NCI-H526 (cell line): ENCODE results near the gene NFATC1.
"Not testable (repeated sequence)": the region's sequence is repeated elsewhere in the genome, so short reads cannot be mapped to it uniquely, and the experiment has no call there.

Experiments used
- DNase-seq, 2 experiments: peaks; one replicate each; lab custom pipeline; 2025; lab: John Stamatoyannopoulos, UW

Gene NFATC1

DNA sequence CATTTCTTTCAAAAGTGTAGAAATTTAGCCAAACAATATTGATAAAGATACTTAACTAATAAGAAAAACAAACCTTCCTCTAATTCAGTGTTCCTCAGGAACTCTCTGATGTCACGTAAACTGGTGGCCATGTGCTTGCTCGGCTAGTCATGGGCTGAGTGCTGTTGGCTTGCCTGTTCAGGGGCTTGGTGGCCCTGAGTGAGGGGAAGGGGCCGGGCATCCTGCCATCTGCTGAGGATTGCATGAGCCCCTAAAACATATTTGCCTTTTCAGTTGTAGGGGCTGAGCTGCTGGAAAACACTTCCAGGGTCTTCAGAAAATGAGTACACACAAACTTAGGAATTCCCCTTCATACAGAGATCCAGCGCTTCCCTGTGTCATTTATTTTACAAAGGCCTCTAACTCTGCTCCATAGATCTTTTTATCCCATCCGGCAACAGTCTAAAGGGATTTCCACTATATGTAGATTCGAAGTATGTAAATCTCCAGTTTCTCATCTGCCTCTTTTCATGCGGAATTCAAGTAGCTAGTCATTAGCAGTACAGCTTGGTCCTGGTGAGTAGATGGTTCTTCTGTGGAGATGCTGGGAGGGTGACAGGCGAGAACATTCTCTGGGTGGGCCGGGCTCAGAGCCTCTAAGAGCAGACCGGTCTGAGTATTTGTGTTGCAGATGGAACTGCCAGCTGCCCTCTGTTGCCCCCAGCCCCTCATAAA, 20.1 kb upstream of the NFATC1 start:
- no peak for DNase-seq

GRCh38 chr18:79376661-79377060, 19.1 kb upstream of the NFATC1 start:
- DNase-seq, result not testable (repeated sequence)

- no peak for DNase-seq
Measured at GRCh38 chr18:79377187-79377891, 18.4 kb upstream of the NFATC1 start.

DNA sequence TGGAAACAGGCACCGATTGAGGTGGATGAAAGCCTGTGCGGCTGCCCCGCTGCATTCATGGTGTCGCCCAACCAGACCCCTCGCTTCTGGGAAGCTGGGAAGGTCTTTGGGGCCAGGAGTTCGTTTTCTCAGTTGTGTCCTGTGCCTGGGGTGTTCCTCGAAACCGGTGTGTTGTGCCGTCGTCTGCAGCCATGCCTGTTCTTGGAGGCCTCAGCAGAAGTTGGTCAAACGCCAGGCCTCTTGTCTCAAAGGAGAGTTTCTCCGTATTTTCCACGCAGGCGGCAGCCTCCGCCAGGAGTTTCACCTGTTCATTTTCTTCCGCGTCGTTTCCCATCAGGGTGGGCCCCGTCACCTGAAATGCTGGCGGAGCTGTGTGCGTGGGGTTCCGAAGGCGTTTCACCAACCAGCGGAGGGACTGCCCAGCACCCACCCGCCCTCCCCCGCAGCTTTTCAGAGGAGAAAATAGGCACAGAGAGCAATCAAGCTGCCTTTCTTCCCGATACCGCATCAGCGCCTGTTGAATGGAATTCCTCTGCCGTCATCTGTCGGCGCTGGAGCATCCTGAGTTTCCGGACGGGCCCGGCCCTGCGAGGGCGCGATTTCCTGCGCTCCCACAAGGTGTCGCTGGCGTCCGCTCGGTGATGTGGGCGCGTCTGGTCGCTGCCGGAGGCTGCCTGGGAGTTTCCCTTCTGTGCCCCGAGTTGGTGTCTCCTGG, 17.0 kb upstream of the NFATC1 start:
- peak in 1 of 2 experiments; percentile 77 for DNase-seq

GRCh38 chr18:79379251-79379905, 16.4 kb upstream of the NFATC1 start:
- no peak for DNase-seq

- DNase-seq, result no peak
Measured at GRCh38 chr18:79379931-79380815, 15.6 kb upstream of the NFATC1 start.

- DNase-seq, result peak in 1 of 2 experiments; percentile 62
Measured at GRCh38 chr18:79380816-79381806, 14.6 kb upstream of the NFATC1 start.

- DNase-seq, result no peak
Measured at GRCh38 chr18:79381811-79382311, 13.9 kb upstream of the NFATC1 start.

DNA sequence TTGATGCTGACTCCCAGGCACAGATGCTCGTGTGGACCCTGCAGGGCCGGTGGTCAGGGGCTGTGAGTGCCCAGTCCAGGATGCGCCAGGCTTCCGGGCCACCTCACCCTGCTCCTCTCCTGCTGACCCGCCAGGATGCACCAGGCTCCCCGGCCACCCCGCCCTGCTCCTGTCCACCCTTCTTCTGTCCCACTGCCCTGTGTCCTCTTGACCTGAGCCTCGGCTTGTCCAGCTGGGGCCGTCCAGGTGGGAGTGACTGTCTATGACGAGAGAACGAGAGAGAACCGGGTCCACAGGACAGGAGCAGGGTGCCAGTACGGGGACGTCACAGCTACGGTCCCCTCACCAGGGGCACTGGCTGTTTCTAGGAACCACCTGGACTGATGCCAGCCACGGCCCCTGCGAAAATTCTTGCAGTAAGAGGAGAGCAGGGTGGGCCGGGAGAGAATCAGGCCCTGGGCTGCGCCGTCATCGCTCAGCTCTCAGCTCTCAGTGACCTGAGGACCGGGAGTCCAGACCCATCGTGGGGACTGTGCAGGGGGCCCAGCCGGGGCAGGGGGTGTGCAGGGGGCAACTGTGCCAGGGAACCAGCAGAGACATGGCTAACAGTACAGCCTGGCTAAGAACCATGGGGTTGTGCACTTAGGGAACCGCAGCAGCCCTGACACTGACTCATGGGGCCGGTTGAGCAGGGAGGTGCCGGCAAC, 12.9 kb upstream of the NFATC1 start:
- no peak for DNase-seq

DNA sequence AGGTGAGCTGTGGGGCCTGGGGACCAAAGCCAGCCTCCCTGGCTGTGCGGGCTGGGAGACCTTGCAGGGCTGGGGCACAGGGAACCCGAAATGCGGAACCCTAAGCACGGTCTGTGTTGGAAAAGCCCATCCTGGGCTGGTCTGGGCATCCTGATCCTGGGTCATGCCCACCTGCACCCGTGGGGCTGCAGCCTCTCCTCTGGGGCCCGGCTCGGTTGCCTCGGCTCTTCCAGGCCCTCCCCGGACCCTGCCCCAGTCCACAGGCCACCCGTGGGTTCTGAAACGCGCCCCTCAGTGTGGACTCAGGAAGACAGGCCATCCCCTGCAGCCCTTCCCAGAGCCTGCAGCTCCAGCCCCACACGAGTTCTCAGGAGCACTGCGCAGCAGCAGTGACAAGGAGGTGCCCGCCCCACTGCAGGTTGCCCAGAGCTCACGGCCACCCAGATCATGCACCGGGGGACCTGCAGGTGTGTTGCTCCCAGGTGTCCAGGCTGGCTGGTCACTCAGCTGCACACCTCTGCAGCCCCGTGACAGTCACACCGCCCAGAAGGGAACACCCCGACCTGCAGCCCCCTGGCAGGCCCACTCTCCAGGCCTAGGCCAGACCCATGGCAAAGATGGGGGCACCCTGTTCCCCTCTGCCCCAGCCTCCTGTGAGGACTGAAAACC, 12.2 kb upstream of the NFATC1 start:
- no peak for DNase-seq

GRCh38 chr18:79384151-79384807, 11.5 kb upstream of the NFATC1 start:
- DNase-seq, result peak in 1 of 2 experiments; percentile 9

DNA sequence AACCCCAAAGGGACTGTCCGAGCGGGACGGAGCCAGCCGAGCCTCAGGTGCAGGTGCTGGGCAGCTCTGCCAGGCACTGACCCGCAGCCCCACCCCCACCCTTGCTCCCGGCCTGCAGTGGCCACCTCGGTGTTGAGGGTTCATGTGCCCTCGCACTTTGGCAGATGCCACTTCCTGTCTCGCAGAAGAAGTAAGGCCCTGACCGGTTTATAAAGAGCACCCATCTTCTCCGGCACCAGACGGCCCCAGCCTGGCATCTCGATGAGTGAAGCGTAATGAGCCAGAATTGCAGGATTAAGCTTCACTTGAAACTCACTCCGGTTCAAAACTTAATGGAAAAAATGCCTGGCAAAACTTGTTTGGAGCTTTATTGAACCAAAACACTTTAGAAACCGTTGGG, 10.9 kb upstream of the NFATC1 start:
- DNase-seq, result no peak

GRCh38 chr18:79385326-79385707, 10.4 kb upstream of the NFATC1 start:
- no peak for DNase-seq

GRCh38 chr18:79385708-79386341, 9.9 kb upstream of the NFATC1 start:
- DNase-seq, result no peak

- DNase-seq, result no peak
Measured at GRCh38 chr18:79386547-79386946, 9.2 kb upstream of the NFATC1 start.

DNA sequence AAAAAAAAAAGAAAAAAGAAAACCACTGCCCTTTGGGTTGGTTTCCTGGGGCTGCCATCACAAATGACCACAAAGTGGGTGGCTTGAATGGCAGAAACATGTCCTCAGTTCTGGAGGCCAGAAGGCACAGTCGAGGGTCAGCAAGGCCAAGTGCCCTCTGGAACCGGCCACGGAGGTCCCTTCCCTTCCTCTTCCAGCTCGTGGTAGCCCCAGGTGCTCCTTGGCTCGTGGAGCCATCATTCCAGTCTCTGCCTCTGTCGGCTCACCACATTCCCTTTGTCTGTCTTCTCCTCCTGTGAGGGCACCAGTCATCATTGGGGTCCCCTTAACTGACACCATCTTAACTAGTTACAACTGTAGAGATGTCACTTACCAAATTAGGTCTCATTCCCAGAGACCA, 8.5 kb upstream of the NFATC1 start:
- DNase-seq, result no peak

DNA sequence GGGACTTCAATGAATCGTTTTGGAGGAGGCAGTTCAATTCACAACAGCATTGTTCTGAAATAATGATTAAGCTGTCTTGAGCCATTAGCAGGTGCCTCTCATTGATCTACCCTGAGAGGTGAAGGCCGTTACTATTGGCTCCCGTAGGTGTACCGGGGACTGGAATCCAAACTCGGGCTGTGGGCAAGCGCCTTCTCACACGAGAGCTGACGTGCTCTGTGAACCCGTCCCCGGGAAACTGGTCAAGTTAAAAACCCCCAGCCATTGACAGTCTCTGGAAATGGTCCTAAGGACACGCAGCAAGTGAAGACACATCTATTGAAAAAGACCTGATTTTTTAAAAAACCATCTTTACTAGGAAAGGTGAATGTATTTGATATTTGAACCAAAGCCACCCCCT, 8.1 kb upstream of the NFATC1 start:
- DNase-seq, result no peak

- no peak for DNase-seq
Measured at GRCh38 chr18:79388043-79388442, 7.7 kb upstream of the NFATC1 start.
